ENCODE data around the gene EIF2B2.

EIF2B2 gene

DNA sequence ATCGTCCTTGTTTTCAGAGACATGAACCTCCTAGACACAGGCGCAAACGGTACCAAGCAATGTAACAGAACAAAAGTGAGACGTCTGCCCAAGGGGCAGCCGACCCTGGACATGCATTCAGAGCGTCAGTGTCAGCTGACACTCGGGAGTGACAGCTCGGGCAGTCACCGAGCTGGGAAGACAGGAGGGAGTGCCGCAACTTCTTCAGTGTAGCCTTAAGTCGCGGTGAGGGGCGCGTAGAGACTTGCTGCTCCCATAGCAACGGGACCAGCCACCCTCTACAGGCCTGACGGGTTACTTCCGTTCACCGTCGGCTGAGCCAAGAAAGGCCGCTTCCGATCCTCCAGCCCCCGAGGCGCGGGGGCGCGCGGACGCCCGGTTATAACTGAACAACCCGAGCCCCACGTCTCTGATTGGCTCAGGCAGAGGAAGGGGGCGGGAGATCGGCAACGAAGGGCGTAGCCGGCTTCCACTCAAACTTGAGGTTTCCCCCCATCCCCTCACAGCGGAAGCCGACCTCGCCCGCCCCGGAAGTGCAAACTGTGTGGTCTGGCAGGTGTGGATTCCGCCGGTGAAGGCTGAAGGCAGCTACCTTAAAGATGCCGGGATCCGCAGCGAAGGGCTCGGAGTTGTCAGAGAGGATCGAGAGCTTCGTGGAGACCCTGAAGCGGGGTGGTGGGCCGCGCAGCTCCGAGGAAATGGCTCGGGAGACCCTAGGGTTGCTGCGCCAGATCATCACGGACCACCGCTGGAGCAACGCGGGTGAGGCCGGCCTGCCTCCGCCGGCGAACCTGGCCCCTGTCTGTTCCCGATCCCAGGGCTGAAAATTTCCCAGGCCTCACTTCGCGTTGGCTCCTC lies at the start of gene EIF2B2:
EIF2B2 (plus strand) TSS at position 530 of the 858 bp plus-strand sequence; CDS start at position 600, 70 bp downstream.
- peak; percentile 96 for DNase-seq (ENCODE audit: low spot score)

DNA sequence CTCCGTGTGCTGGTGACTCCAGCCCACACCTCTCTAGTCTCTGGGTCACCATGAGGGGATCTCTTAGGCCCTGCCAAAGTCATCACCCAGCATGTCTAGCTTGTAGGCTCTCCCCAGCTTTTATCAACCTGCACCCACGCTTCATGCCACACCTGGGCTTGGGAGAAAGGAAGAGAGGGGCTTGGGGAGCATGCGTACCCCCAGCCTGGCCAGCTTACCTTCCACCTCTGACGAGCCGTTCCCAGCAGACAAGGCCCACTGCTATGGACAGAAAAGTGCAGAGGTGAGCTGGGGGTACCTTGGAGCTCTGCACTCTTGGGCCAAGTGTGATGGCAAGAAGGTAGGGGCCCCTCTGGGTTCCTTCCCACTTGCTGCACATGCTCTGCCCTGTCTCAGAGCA lies 49.0 kb upstream of the EIF2B2 start:
- no peak for DNase-seq (ENCODE audit: low spot score)

DNA sequence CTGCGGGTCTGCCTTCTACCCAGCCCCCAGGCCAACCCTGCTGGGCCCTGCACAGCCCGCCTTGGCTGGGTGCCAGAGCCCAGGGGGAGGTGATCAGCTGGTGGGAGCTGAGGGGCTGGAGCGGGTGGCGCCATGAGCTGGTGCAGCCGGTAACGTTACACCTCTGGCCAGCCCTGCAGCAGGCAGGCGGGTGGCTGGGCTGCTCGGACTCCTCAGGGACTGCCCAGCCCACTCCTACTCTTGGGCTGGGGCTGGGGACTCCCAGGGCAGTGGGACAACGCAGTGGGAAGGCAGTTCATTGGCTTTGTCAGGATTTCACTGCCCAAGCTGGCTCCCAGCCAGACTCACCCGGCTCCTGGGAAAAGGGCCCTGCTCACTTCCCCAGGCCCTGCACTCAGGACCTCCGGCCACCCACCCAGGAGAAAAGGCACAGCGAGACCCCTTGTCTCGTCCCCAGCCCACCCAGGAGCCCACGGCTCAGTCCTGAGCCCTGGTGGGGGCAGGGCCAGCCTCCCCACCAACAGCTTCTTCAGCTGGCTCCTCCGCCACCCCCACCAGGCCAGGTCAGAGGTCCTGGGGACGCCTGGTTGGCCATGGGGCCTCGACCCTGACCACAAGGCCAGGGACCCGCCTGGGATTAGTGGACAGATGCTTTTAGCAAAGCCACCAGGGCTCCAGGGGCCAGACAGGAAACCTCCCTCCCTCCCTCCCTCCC lies 48.3 kb upstream of the EIF2B2 start:
- no peak for DNase-seq (ENCODE audit: low spot score)

DNA sequence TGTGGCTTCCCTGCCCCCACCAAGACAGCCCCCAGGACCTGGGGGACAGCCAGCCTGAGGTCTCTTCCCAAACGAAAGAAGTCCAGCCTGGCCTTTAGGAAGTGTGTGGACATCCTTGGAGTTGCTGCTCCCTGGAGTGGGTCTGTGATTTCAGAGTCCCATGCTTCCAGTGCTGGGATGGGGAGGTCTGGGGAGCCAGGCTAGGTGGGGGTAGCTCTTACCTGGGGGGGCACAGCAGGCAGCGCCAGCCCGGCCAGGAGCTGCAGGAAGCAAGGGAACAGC lies 47.8 kb upstream of the EIF2B2 start:
- no peak for DNase-seq (ENCODE audit: low spot score)

DNA sequence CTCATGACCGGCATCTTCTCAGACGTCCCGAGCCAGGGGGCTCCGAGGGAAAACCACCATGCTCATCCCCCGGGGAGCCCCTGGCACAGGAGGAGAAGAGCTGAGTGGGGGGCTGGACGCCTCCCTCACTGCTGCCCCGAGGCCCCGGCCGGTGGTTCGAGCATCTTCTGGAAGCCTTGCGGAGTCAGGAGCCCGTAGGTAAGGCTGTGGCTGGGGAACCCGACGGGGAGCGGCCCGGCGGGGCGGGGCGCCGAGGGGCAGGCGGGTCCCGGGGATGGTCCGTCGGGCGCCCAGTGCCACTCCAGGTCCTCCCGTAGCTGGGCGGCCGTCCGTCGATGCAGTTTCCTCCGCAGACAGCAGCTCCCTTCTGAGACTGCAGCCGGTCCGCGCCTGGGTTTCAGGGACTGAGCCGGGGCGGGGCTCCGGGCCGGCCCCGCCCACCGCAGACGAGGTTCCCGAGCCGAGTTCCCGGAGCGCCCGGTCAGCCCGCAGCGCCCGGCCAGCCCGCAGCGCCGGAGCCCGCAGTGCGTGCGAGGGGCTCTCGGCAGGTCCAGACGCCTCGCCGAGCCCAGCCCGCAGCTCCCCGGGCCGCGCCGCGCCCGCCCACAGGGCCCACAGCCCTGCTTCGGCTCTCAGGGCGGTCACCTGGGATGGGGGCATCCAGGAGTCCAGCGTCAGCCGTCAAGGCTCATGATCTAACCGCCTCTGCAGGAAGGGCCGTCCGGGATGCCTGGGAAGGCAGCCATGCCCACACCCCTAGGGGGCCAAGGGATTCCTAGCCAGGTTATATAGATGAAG lies 47.3 kb upstream of the EIF2B2 start, which contains the start of gene PGF:
PGF (minus strand) TSS at position 369 of the 798 bp plus-strand sequence; CDS start at position 14, 355 bp downstream.
- DNase-seq (ENCODE audit: low spot score), result peak; percentile 60

DNA sequence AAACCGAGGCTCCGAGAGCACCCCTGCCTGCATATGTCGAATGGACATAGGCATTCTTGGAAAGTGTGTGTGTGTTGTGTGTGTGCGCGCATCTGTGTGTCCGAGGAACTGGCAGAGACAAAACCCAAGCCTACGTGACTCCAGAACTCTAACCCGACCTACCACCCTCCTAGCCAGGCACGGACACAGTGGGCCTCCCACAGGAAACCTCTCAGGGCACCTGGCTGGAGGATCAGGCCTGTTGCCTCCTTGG lies 46.8 kb upstream of the EIF2B2 start:
- DNase-seq (ENCODE audit: low spot score), result no peak

DNA sequence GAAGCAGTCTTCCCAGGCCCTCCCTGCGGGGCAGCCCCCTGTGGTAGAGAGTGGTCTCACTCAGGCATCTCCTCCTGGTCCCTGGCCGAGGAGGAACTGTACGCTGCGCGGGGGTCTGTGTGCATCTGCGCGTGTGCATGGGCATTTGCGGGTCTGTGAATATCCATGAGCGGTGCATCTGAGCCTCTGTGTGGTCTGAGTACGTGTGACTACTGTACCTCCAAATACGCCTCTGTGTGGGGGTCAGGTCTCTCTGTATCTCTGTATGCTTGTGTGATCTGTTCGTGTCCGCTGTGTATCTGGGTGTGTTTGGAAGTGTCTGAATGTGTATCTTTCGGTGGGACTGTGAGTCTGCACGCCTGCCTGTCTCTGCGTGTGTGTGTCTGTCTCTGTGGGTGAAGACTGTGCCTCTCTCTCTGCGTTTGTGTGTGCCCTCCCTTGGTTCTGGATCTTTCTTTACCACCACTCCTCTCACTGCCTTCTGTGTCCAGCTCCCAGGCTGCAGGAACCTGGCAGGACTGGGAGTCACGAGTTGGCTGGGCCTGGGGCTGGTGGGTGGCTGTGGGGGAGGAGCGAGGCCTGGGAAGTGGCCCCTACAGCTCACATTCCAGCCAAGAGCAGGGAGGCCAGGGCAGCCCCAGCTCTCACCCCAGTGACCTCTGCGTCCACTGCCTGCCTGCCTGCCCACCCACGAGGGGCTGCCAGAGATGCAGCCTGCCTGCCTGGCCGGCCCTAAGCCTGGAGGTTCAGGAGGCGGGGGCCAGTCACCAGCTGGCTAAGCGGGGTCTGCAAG lies 46.2 kb upstream of the EIF2B2 start:
- no peak for DNase-seq (ENCODE audit: low spot score)

DNA sequence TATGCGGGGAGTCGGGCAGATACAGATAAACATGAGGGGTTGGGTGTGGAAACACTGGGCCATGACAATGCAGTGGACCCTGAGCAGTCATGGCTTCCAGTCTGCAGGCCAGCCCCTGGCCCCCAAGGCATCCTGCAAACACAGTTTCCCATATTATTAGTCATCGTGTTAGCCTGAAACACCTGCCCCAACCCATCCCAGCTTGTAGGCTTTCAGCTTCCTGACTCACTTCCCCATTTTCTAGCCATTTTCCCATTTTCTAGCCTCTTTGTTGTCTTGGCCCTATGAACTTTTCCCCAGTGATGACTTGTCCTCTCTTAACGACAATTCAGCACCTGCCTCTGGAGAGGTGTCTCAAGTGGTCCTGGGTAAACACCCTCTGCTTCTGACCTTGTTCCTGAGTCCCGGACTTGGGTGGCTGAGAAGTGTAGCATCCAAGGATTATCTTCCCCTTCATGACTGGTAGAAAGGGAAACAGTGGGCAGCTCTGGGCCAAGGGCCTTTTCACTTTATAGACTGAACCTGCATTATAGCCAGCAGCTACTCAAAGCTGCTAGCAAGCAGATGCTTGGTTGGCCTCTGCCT lies 43.0 kb upstream of the EIF2B2 start:
- DNase-seq (ENCODE audit: low spot score), result no peak

DNA sequence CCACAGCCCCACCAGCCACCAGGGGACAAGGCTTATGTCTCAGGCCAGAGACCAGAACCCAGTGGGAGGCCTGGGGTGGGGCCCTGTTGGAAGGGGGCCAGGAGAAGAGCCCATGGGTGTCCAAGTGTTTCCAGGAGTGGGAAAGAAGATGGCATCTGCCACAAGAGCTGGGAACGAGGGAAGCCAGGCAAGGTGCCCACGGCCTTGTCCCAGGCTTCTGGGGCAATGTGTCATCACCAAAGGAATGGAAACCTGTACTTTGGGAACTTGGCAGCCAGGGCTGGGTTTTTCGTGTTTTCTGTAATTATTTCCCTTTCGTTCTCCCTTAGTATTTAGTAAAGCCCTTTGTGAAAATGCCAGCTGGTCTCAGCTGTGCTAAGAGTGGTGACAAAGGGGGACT lies 42.0 kb upstream of the EIF2B2 start:
- no peak for DNase-seq (ENCODE audit: low spot score)

DNA sequence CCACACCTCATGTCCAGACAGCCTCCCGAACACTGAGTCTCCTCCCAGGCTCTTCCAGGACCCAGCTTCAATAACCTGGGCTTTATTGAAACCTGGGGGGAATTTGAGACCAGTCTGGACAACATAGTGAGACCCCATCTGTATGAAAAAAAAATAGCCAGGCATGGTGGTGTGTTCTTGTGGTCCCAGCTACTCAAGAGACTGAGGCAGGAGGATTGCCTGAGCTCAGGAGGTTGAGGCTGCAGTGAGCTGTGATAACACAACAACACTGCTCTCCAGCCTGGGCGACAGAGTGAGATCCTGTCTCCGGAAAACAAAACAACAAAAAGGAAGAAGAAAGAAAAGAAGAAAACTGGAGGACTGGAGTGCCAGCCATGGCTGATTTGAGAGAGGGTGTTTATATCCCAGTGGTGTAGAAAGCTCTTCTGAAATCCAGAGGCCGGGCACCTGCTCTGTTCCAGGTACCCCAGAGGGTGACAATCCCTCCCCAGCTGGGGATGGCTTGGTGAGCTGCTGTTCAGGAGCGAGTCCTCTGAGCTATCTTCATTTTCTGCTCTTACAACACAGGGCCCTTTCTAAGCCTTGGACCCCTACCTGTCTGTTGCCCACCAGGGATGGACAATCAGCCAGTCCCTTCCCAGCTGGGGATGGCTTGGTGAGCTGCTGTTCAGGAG lies 41.3 kb upstream of the EIF2B2 start:
- no peak for DNase-seq (ENCODE audit: low spot score)

DNA sequence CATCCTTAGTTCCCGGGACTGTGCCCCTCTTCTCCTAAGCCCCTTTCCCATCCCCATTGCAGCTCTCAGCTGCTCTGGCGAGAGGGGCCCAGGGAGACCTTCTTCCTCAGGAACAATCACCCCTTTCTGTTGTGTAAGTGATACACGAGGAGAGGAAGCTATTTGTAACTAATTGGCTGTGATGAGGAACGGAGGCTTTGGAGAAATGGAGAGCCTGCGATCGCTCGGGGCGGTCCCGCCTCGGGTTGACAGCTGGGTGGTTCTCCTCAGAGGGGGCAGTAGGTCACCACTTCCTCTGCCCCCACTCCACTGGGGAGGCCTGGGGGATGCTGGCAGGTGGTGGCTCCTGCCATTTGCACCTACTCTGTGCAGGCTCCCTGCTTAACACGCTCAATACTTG lies 40.7 kb upstream of the EIF2B2 start:
- no peak for DNase-seq (ENCODE audit: low spot score)

DNA sequence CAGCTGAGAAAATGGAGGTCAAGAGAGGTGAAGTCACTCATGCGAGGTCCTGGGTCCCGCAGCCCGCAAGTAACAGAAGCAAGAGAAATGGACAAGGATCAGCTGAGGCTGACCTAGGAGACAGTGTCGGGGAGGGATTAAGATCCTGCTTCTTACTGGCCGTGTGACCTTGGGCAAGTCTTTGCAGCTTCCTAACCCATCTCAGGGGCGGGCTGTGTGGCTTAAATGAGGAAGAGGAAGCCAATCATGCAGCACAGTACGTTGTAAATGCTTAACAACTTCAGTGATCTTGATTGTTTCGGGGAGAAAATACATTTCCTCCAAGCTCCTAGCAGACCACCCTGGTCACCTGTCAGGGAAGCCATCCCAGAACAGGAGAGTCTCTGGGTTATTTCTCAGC lies 40.2 kb upstream of the EIF2B2 start:
- DNase-seq (ENCODE audit: low spot score), result no peak

DNA sequence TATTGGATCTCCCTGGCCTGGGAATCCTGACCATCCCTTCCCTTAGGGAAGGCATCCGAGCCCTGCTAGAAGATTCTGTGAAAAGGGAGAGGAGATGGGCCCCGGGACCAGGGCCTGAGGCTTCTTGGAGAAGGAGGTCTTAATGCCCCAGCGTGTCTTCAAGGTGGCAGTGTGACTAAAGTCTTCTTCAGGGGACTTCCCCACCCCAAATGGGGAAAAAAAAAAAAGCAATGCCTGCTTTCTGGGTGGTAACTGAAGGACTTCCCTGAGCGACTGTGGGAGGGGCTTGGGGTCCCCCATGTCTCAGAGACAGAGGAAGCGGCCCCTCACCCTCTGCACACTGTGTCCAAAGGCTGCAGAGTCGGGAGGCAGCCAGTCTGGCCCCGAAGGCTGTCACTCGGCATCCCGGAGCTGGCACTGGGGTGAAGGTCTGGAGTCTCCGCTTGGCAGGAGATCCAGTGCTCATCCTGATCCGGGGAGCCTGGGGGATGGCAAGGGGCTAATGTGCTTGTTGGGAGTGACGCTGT lies 39.5 kb upstream of the EIF2B2 start:
- DNase-seq (ENCODE audit: low spot score), result no peak

DNA sequence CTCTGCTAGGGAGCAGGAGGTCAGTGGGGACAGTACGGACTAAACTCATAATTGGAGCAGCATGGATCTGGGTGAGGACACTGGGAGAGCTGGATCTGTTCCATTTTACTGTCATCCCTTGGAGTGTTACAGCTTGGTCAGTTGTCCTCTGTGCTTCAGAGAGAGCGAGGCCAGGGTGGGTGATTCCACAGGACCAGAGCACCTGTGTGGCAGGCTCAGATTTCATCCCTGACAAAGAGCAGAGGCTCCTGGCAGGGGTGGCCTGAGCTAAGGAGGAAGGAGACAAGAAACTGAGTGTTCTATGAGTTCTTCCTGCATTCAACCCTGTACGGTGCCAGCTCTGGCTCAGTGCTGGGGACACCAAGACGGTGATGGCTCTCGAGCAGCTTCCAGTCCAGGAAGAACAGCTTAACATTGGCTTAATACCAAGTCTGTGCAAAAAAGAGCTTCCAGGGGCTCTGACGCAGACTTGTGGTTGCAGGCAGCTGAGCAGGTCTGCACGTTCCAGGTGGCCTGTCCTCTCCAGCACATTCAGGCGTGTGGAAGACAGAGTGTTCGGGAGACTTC lies 38.9 kb upstream of the EIF2B2 start:
- DNase-seq (ENCODE audit: low spot score), result no peak

DNA sequence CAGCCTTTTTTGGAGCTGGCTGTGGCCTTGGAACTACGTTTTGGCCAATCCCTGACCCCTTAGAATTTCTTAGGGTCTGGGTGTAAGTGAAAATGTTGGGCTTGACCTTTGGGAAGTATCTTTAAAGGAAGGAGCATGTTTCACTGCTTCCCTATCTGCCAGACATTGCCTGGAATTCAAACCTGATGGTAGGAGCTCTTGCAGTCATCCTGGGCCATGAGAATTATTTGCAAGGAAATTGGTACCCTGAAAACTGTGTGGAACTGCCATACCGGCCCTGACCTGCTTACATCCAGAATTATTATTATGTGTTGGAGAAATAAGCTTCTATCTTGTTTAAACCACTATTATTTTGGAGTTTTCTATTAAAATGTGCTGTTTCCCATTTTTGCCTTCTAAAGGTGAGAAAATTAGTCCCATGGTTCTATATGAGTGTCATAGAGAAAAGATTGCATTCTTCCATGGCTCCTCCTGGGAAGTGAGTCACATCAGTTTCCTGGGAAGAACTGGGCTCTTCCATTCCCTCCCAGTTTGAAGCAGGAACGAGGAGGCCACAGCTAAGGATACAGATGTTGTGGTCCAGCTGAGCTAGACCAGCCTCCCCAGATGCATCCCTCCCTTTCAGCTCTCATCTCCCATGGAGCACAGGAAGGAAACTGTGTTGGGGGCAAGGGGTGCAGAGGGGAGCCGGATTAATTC lies 37.8 kb upstream of the EIF2B2 start:
- no peak for DNase-seq (ENCODE audit: low spot score)

DNA sequence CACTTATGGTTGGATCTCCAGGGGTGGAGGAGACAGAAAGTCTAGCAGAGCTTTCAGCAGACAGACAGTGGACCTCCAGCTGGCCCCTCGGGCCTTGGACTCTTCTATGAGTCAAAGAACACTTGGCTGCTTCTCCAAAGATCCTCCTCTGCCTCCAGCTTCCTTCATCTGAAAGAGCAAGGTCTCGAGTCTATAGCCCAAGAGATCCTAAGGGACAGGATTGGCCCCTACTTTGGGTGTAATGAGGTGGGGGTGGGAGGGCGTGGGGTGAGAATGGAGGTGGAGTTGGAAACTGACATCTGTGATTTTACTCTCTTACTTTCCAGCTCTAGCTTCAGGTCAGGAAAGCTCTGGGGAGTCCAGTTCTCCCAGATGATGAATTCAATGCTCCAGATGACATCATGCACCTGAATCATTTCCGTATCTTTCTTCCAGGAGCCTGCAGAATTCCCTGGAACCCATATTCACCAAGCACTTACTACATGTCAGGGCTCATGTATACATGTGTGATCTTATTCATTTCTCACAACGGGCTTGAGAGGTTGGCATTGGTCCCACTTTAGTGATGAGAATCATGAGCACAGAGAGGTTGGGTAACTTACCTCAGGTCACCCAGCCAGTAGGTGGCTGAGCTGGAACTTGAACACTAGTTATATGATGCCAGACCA lies 37.1 kb upstream of the EIF2B2 start:
- DNase-seq (ENCODE audit: low spot score), result no peak

DNA sequence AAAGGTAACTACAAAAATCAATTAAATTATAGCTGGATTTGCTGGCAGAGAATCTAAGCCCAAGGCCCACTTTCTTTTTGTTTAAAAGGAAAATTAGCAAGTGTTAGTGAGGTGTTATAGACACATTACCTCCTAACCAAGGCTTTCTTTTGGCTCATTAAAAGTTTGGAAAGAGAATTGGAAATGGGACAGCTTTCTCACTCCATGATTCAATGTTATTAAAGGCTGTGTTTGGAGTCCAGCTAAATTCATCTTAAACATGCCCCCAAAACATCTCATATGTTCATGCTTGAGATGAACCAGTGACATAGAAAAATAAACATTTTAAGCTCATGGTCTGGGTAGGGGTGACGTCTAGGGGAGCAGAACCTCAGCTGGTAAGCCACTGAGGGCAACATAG lies 33.9 kb upstream of the EIF2B2 start:
- no peak for DNase-seq (ENCODE audit: low spot score)

DNA sequence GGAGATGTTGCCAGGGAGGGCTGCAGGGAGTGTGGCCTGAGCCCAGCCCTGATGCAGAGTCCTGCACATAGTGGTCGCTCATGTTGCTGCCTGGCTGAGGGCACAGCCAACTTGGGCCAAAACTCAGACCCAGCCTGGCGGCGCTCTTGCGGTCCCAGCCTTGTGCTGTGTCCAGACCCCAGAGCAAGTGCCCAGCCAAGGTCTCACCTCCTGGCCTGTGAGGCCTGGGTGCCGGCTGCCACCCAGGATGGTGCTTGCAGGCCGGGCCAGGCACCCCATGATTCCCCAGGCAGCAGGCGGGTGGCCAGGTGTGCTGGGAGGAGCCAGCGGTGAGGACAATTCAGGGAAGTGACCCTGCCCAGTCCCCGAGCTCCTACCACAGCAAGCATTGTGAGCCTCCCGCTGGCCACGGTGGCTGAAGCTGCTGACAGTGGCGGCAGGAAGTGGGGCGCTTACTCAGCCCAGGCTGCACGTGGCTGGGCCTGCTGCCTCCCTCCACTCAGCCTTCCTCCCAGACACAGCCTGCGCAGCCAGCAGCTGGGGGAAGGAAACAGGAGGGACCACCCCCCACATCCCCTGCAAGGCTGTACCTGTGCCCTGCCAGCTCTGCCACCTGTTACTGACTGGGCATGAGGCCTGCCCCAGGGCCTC lies 29.6 kb upstream of the EIF2B2 start:
- no peak for DNase-seq (ENCODE audit: low spot score)

DNA sequence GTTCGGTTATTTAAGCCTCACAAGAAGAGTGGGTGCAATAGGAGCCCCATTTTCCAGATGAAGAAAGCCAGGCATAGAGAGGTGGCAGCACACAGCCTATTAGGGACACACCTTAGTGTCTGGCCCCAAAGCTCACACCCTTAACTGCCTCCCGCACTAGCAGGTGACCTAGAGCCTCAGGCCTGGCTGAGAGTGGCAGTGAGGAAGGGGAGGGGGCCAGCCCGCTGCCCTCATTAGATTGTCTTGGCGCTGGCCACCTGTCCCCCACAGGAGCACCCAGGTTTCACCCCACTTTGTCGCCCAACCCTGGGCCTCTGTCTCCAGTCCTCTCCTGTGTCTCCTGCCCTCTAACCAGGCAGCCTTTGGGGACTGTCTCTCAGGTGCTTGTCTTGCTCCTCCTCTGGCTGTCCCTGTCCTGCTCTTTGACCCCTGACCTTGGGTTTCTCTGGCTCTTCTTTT lies 28.8 kb upstream of the EIF2B2 start:
- DNase-seq (ENCODE audit: low spot score), result no peak

Data from SW480 (cell line).